GM18951 (cell line): ENCODE data around the gene HK1.
"Not testable (repeated sequence)": the region's sequence is repeated elsewhere in the genome, so short reads cannot be mapped to it uniquely, and the experiment has no call there.

ENCODE experiments used
- POLR2A ChIP-seq: IDR thresholded peaks from 4 replicates; pipeline ENCODE4 v1.6.1; 2011; ENCODE audit warnings: mild to moderate bottlenecking; ENCODE audit not compliant: insufficient read length, insufficient read depth; ENCODE audit errors: extremely low read depth
- in situ Hi-C: fragments of 300-500 bp; cut with MboI; formaldehyde crosslinking; loops from one replicate; pipeline ENCODE4 v1.12.0; 2022; ENCODE audit warnings: low sequenced_read_pairs, mixed read lengths, inconsistent platforms; ENCODE audit not compliant: unreplicated experiment

Gene HK1

DNA sequence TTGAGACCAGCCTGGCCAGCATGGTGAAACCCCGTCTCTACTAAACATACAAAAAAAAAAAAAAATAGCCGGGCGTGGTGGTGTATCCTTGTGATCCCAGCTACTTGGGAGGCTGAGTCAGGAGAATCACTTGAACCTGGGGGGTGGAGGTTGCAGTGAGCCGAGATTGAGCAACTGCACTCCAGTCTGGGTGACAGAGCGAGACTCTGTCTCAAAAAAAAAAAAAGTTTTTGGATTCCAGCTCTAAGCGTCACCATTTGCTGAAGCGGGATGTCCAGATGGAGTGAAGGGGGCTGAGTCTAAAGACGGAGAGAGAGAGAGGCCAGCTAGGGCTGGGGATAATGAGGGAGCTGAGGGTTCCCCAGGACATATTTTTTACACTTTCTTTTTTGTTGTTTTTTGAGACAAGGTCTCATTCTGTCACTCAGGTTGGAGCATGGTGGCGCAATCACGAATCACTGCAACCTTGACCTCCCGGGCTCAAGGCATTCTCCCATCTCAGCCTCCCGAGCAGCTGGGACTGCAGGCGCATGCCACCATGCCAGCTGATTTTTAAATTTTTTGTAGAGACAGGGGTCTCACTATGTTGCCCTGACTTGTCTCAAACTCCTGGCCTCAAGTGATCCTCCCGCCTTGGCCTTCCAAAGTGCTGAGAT lies 9.4 kb upstream of the HK1 start:
- TF ChIP-seq POLR2A: no peak
- in situ Hi-C loops: no loop called here

DNA sequence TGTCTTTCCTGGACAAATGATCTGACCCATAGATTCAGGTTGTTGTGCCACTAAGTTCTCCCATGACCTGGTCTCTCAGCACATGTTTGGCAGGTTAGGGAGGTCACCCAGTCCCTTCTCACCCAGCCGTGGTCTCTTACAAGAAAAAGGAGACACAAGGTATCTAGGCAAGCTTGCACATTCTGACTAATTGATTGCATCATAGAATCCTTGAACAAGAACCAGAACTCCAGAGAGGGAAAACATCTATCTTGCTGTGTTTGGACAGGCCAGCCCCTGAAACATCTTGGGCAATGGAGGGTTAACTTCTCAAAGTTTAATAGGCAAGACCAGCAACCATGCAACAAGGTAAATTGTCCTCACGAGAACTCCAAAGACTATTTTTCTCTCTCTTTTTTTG lies 8.5 kb upstream of the HK1 start:
- TF ChIP-seq POLR2A: no peak
- in situ Hi-C loops: no loop called here

DNA sequence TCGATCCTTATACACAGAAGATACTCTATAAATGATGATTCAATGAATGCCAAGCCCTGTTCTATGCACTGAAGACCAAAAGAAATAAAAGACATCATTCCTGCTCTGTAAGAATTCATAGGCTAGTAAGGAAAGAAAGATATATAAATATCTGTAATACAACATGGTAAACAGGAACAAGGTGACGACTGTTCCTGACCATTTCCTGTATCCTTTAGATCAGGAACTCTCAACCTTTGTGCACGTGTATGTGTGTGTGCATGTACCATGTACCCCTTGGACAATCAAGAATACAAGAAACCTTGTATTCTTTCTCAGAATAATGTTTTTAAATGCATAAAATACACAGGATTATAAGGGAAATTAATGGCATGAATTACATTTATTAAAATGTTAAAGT lies 7.3 kb upstream of the HK1 start:
- in situ Hi-C loops: no loop called here
- TF ChIP-seq POLR2A: no peak

DNA sequence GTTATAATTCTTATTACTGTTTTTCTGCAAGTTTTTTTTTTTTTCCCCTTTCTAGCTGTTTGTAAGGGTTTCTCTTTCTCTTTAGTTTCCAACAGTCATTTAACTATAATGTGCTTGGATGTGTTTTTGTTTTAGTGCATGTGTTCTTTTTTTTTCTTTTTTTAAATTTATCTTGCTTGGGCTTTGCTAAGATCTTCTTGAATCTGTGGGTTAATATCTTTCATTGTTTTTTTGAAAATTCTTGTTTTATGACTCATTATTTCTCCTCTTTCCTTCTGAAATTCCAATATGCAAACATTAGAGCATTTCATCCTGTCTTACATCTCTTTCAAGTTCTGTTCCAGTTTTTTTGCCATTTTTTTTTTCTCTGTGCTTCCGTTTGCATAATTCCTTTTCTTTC lies 5.7 kb upstream of the HK1 start:
- in situ Hi-C loops: no loop called here
- TF ChIP-seq POLR2A: no peak

DNA sequence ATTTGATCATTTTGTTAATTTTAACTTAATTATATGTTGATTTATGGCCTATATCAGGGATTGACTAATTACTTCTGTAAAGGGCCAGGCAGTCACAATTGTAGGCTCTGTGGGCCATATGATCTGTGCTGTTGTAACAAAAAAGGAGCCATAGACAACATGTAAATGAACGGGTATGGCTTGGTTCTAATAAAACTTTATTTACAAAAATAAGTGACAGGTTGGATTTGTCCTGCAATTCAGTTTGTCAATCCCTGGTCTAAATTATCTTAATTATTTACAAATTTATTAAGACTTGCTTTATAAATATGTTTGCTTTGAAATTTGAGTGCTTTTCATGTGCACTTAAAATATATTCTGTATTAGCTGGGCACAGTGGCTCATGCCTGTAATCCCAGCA lies 2.9 kb upstream of the HK1 start:
- in situ Hi-C loops: no loop called here

DNA sequence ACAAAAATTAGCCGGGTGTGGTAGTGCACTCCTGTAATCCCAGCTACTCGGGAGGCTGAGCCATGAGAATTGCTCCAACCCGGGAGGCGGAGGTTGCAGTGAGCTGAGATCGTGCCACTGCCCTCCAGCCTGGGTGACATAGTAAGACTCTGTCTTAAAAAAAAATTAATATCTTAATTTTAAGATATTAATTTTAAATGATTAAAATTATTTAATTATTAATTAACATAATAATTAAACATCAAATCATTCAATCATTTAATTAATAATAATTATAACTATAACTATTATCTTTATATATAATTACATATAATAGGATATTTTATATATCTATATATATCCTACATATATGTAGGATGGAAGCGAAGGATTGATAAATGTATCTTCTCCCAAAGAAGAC lies 1.8 kb upstream of the HK1 start:
- no peak for TF ChIP-seq POLR2A
- in situ Hi-C loops: no loop called here

More for the DNA sequence above, 2.9 kb upstream of the HK1 start:
- TF ChIP-seq POLR2A: no peak

DNA sequence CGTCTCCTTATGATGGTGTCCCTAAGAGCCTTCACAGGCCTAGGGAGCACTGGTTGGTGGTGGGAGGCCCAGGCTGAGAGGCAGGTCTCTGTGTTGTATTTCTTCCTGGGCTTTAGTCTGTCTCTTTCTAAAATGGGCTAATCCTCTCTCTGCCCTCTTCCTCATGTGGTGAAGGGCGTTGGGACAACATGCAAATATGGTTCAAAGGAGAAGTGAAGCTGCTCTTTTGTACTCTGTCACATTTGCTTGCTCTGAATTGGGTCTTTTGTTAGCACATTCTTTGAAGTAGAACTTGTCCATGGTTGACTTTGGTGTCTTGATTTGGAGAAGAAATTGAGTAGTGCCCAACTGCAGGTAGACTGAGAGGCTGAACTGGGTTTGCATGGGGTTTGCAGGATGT lies 814 bp downstream of the HK1 start:
- in situ Hi-C loops: no loop called here
- TF ChIP-seq POLR2A: no peak

DNA sequence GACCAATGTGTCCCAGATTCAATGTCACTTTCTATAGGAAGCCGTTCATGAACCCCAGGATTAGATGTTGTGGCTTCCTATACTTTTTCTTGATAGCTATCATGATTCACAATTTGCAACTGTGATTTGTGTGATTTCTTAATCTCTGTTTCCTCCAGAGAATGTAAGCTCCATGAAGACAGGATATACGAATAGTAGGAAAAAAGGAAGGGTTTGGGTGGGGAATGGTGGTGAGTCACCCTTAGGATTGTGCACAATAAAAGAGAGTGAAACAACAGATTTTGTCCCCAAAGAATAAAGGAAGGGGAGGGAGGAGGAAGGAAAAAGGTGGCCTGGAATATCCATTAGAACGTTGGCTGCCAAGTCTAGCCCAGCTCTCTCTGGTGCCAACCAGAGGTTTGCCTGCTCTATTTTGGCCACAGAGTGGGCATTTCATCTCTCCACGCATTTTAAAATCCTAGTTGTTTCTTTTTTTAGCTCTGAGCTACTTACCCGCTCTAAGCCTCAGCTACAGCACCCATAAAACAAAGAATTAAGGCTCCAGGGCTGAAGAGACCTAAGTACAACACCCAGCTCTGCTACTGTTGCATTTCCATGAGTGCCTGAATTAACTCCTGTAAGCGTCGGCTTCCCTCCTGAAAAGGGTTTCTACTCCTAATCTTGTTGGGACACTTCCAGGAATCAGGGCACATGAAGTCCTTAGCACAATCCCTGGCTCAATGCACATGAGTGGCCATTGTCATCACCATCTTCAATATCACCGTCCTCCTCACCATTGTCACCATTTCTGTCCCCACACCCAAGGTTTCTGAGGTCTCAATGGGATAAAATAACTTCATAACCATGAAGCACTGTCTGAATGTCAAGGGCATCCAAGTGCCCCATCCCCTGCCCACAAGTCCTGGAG lies 3.5 kb downstream of the HK1 start:
- no peak for TF ChIP-seq POLR2A
- in situ Hi-C loops: no loop called here

DNA sequence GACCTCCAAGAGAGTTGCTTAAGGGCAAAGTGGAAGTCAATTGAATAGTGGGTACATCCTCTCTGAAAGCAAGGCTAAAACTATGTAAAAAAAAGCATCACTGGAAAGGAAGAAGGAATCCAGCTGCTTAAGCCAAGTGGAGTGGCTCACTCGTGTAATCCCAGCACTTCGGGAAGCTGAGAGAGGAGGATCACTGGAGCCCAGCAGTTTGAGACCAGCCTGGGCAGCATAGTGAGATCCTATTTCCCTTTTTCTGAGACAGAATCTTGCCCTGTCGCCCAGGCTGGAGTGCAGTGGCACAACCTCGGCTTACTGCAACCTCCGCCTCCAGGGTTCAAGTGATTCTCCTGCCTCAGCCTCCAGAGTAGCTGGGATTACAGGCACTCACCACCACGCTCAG lies 6.1 kb downstream of the HK1 start:
- in situ Hi-C loops: not testable (repeated sequence)

DNA sequence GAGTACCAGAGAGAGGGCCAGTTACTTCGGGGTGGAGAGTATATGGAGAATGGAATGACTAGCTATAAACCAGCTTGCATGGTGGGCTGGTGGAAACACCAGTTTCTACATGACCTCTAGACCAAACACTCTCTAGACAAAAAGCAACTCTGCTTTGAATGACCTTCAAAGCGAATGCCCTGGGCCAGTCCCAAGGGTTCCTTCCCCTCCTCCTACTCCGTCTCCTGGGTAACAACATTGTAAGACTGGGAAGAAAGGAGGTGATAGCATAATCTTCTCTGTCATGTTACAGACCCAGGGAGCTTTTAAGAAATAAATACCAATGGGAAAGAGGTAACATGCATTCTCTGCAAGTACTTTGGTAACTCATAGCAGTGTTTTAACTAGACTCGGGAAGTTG lies 7.4 kb downstream of the HK1 start:
- in situ Hi-C loops: no loop called here
- TF ChIP-seq POLR2A: no peak

DNA sequence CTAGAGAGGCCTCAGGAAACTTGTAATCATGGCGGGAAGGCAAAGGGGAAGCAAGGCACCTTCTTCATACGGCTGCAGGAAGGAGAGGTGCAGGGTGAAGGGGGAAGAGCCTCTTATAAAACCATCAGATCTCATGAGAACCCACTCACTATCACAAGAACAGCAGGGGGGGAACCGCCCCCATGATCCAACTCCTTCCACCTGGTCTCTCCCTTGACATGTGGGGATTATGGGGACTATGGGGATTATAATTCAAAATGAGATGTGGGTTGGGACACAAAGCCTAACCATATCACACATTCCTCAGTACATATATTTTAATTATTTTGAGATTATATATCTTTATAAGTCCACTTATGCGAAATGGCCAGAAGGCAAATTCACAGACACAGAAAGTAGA lies 8.9 kb downstream of the HK1 start:
- no peak for TF ChIP-seq POLR2A
- in situ Hi-C loops: no loop called here

DNA sequence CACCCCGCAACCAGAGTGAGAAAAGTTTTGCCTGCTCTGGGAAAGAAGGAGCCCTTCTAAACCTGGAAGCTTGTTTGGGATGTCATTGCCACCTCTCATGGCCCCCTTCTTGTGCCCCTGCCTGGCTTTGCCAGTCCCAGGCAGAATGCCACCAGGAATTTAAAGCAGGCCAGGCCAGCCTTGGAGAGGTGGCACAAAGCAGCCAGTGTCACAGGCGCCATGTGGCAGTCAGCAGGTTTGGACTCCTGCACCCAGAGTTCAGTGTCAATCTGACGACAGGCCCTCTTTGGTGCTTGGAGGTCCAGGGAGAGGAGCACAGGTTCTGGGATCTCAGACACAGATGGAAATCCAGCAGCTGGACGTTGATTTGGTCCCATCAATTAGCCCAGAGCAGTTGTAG lies 12.7 kb downstream of the HK1 start:
- no peak for TF ChIP-seq POLR2A
- in situ Hi-C loops: no loop called here

DNA sequence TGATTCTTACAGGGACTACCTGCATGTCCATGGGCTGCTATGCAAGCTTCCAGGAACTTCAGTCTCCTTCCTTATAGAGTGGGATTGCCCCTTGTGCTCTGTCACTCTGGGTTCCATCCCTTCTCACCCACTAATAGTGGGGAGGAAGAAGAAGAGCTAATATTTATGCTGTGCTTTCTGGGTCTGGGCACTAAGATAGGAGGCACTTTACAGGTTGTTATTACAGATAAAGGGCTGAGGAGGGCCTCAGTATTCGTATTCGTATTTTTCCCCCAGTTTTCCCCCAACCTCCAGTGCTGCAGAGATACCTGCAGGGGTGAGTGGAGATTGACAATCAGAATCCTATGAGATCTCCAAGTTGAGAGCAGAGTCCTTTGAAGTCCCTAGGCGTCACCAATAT lies 14.2 kb downstream of the HK1 start:
- TF ChIP-seq POLR2A: no peak

DNA sequence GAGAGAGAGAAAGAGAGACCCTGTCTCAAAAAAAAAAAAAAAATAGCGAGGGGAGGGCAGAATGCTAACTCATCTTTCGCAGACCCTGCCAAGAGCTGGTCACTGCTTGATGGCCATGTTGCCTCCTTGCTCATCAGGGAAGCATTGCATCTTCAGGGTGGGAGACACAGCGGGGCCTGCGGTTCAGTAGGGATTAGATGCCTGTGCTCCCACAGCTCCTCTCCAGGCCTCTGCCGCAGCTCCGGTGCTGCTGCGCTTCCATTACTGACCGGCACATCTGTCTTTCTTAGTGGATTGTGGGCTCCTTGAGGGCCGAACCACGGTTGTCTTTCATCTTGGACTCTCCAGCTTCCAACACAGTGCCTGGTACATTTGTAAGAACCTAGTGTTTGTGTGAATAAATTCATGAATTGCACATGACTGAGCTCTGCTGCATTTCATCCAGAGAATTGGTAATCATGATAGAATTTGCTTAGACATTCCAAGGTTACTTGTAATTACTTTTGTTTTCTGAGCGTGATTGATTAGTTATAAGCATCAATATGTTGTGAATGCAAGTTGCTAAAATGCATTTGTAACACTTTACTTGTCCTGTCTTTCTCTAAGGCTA lies 16.8 kb downstream of the HK1 start:
- in situ Hi-C loops: no loop called here

More for the DNA sequence above, 14.2 kb downstream of the HK1 start:
- in situ Hi-C loops: no loop called here

More for the DNA sequence above, 16.8 kb downstream of the HK1 start:
- TF ChIP-seq POLR2A: no peak
